Measurements from ENCODE around the gene GHR. TPM values are rescaled to one million over a fixed set of nuclear protein-coding genes. Genes with fewer than 3 reads are reported as not detected.

GHR gene
- total RNA-seq, 1 experiment from 2014 or later, result 0.05 TPM

DNA sequence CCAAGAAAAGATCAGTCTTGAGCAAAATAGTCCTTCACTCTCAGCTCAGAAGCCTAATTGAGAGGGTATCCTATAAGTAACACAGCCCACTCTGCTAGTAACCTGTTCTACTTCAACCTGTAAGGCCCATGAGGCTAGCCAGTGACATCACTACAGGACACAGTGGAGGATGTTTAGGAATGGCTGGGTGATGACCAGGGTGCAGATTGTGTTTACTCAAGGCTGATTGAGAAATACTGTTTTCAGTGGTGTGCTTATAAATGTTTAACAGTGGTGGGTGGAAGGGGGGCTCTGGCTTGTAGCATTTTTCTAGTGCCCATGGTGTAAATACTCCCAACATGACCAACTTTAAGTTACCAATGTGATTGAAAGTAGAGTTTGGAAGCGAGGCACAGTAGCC, 173.6 kb downstream of the GHR start:
- Histone ChIP-seq H3K4me1 (replicated peaks) (no peaks in the 10 kb centered on the region), H3K36me3 (no peaks in the 10 kb centered on the region), H3K9me3 (replicated peaks) (no peaks in the 10 kb centered on the region), H3K4me3 (no peak overlapping the region), H3K27me3 (replicated peaks) (no peaks in the 10 kb centered on the region), H3K27ac (no peak overlapping the region)
- DNase-seq (ENCODE audit: low read depth in 1 of 2, low spot score in 2 of 2), result no peak

DNA sequence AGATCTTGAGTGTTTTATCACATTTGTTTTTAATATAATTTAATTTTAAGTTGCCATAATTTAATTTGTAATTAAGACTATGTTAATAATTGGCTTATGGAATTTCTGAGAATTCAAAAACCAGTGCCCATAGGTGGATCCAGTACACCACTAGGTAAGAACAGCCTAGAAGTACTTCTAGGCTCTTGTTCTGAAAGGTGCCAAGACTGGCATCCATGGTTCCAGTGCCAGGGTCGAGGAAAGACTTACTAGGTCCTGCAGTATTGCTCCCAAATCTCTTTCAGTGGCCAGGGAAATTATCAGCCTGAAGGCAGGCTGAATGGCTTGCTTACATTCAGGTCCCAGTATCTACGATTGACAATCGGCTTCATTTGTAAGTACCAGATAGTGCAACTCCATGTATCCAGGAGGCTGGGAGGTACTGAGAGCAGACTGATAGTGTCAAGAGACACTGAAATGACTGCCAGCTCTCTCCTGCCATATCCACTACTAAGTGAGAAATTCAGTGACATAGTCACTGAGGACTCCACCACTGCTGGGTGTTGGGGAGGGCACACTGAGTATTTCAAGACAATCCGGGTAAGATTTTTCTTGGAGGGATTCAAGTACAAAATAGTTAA, 174.2 kb downstream of the GHR start:
- DNase-seq (ENCODE audit: low read depth in 1 of 2, low spot score in 2 of 2), result no peak
- Histone ChIP-seq H3K9me3 (replicated peaks) (no peaks in the 10 kb centered on the region), H3K27me3 (replicated peaks) (no peaks in the 10 kb centered on the region), H3K27ac (no peak overlapping the region), H3K36me3 (no peaks in the 10 kb centered on the region), H3K4me3 (no peak overlapping the region), H3K4me1 (replicated peaks) (no peaks in the 10 kb centered on the region)

DNA sequence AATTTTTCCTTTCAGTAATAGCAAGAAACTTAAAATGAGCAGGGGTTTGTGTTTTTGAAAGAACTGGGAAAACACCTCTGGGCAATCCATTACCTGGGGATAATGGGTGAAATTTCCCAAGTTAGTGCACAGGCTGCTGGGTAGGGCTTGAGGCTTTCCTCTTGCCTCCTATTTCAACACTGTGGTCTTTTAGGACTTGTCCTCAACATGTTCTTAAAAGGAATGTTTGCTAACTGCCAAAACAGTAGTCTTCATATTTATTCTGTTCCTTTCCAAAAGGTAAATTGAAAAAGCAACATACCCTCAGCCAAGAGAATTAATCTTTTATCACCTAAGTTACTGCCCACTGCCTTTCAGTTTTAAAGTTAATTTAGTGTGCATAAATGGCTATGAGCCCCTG, 175.1 kb downstream of the GHR start:
- H3K27ac ChIP-seq, result no peak overlapping the region
- DNase-seq (ENCODE audit: low read depth in 1 of 2, low spot score in 2 of 2), result no peak

DNA sequence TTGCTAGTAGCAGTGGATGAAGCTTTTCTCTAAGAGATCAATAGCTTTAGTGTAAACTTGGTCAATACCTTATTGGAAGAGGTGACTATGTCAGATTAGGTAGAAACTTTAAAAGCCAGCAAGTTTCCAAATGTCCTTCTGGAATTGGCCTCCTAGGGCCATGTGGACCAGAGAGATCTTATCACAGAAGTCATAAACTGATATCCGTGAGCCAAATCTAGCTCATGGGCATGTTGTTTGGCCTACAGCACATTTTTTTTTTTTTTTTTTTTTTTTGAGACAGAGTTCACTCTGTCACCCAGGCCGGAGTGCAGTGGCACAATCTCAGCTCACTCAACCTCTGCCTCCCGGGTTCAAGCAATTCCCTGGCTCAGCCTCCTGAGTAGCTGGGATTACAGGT, 175.9 kb downstream of the GHR start:
- Histone ChIP-seq H3K27me3 (replicated peaks) (no peaks in the 10 kb centered on the region), H3K27ac (no peak overlapping the region), H3K4me1 (replicated peaks) (no peaks in the 10 kb centered on the region), H3K9me3 (replicated peaks) (no peaks in the 10 kb centered on the region), H3K36me3 (no peaks in the 10 kb centered on the region), H3K4me3 (no peak overlapping the region)
- no peak for DNase-seq (ENCODE audit: low read depth in 1 of 2, low spot score in 2 of 2)

More for the DNA sequence above, 175.1 kb downstream of the GHR start:
- Histone ChIP-seq H3K36me3 (no peaks in the 10 kb centered on the region), H3K4me1 (replicated peaks) (no peaks in the 10 kb centered on the region), H3K27me3 (replicated peaks) (no peaks in the 10 kb centered on the region), H3K4me3 (no peak overlapping the region), H3K9me3 (replicated peaks) (no peaks in the 10 kb centered on the region)

DNA sequence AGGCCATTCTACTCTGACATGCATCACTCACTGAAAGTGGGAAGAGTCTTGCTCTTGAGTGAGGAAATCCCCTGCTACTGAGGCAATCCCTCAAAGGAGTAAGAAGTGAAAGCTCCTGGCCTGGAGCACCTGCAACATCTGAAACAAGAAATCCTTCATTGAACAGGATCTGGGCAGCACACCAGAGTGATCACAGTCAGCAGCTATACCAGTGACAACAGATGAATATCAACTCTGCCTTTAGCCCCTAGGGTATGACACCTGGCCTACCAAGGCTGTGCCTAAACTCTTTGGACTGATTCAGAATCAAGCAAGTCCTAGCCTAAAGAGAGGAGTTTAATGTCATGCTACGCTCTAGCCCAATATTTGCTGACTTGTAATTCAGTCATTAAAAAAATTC, 177.2 kb downstream of the GHR start:
- Histone ChIP-seq H3K36me3 (no peaks in the 10 kb centered on the region), H3K9me3 (replicated peaks) (no peaks in the 10 kb centered on the region), H3K4me3 (no peak overlapping the region), H3K4me1 (replicated peaks) (no peaks in the 10 kb centered on the region), H3K27me3 (replicated peaks) (no peaks in the 10 kb centered on the region), H3K27ac (no peak overlapping the region)
- DNase-seq (ENCODE audit: low read depth in 1 of 2, low spot score in 2 of 2), result no peak

DNA sequence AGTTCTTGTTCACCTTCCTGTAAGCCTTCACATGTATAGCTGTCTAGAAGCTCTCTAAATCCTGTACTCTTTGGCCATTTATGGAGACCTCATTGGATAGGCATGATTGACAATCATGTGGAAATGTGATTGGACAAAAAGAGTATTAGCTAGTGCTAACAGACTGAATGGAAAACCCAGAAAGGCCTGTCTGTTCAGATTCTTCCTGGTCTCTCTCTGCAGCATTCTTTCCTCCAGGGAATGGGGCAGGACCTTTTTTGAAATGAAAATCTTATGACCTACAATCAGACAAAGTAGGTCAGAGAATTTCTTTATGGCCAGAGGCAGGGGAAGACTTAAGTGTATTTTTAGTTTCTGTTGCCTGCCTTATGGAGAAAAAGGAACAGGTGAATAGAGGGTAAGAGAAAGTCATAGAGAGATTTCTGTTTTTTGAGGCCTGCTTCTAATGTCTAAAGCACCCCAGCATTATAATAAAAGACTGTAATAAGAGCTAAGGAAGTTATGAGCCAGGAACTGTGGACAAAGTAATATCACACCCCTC, 181.0 kb downstream of the GHR start:
- no peaks in the 10 kb centered on the region for H3K27me3 ChIP-seq (replicated peaks)
- H3K4me1 ChIP-seq (replicated peaks), result no peaks in the 10 kb centered on the region
- DNase-seq (ENCODE audit: low read depth in 1 of 2, low spot score in 2 of 2), result no peak
- H3K4me3 ChIP-seq, result no peak overlapping the region
- no peak overlapping the region for H3K27ac ChIP-seq
- H3K9me3 ChIP-seq (replicated peaks), result no peaks in the 10 kb centered on the region
- no peaks in the 10 kb centered on the region for H3K36me3 ChIP-seq

DNA sequence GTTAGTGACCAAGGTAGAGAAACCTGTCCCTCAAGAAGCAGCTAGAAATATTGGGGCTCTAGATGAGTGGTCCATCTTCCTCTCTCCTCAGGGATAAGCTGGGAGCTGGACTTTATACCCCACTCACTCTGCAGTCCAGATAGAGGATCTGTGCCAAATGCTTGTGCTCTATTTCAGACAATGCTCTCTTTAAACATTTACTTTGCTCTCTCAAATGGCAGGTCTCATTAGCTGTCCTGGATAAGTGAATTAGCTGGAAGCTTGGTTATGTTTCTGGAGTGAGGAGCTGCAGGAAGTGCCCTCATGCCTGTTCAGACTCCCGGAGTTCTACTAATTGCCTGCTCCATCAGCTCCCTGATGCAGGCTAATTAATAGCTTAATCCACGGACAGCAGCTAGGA, 182.3 kb downstream of the GHR start:
- Histone ChIP-seq H3K4me3 (no peak overlapping the region), H3K4me1 (replicated peaks) (no peaks in the 10 kb centered on the region), H3K27me3 (replicated peaks) (no peaks in the 10 kb centered on the region), H3K9me3 (replicated peaks) (no peaks in the 10 kb centered on the region), H3K27ac (no peak overlapping the region), H3K36me3 (no peaks in the 10 kb centered on the region)
- no peak for DNase-seq (ENCODE audit: low read depth in 1 of 2, low spot score in 2 of 2)

DNA sequence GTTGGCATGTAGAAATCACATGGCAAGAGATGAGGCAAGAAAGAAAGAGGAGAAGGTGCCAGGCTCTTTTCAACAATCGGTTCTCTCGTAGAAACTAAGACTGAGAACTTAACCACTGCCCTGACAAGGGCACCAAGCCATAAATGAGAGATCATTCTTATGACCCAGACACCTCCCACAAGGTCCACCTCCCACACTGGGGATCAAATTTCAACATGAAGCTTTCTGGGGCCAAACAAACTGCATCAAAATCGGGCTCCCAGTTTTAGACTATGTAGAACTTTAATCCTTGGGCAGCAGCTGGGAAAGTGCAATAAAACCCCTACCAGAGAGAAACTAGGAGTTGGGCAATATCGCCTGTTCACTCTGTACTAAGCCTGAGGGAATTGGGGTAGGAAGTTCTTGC, 183.2 kb downstream of the GHR start:
- Histone ChIP-seq H3K36me3 (no peaks in the 10 kb centered on the region), H3K9me3 (replicated peaks) (no peaks in the 10 kb centered on the region), H3K27ac (no peak overlapping the region), H3K4me1 (replicated peaks) (no peaks in the 10 kb centered on the region), H3K4me3 (no peak overlapping the region), H3K27me3 (replicated peaks) (no peaks in the 10 kb centered on the region)
- DNase-seq (ENCODE audit: low read depth in 1 of 2, low spot score in 2 of 2), result no peak

DNA sequence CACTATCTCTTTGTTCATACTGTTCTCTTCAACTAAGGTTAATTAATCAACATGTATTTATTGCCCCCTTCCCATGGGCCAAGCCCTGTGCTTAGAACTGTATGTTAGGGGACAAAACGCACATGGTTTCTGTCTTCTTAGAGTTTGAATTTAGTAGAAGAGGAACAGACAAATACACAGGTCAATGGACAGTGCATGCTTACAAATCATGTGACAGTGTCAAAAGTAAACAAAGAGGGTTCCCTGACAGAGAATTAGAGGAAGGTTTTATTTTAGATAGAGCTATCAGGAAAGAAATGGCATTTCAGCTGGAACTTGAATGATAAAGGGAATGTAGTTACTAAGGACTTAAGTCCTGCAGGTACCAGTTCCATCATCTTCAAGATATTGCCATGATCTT, 188.2 kb downstream of the GHR start:
- no peak overlapping the region for H3K27ac ChIP-seq
- no peaks in the 10 kb centered on the region for H3K36me3 ChIP-seq
- no peak for DNase-seq (ENCODE audit: low read depth in 1 of 2, low spot score in 2 of 2)
- H3K4me3 ChIP-seq, result no peak overlapping the region
- no peaks in the 10 kb centered on the region for H3K9me3 ChIP-seq (replicated peaks)
- no peaks in the 10 kb centered on the region for H3K27me3 ChIP-seq (replicated peaks)
- no peaks in the 10 kb centered on the region for H3K4me1 ChIP-seq (replicated peaks)

DNA sequence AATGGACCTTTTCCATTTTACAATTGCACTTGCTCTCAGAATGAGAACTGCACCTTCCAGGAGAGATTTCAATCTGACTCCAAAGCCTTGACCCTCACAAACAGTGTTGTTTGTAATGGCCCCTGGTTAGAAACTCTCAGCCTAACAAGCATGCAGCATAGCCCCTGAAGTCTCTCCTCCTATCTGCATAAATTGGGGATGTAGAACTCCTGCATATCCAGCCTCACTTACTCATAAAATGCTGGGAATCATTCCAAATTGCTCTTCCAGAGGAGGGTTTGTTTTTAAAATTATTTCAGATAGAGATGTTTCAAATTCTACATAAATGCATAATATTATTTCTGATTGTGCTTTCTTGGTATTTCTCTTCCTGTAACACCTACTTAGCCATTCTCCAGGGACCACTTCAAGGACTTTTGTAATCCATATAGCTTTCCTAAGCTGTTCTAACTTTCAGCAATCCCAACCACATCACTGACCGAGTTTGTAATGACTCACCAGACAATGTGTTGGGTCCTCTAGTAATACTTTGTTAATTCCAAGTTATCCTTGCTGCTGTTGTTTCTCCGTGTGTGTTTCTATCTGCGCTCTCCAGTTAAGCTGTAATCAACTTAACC, 189.6 kb downstream of the GHR start:
- no peak for DNase-seq (ENCODE audit: low read depth in 1 of 2, low spot score in 2 of 2)
- H3K27me3 ChIP-seq (replicated peaks), result no peaks in the 10 kb centered on the region
- H3K9me3 ChIP-seq (replicated peaks), result no peaks in the 10 kb centered on the region
- no peaks in the 10 kb centered on the region for H3K4me1 ChIP-seq (replicated peaks)
- H3K36me3 ChIP-seq, result no peaks in the 10 kb centered on the region
- no peak overlapping the region for H3K27ac ChIP-seq
- no peak overlapping the region for H3K4me3 ChIP-seq

DNA sequence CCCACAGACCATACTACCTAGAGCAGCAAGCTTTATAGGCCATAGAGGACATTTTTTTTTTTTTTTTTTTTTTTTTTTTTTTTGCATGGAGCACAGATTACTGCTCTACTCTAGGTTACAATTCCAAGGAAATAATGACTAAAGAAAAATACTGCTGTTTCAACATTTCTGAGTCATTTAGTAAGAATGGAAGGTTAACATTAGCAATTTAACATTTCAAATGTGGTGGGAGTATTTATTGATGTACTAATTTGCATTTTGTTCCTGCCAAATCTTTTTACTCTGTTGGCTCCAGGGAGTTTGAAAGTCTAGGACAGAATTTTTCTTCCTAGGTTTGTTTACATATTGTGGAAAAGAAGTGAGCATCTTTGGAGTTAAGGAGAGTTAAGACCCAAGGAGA, 191.3 kb downstream of the GHR start:
- DNase-seq (ENCODE audit: low read depth in 1 of 2, low spot score in 2 of 2), result no peak
- Histone ChIP-seq H3K4me3 (no peak overlapping the region), H3K36me3 (no peaks in the 10 kb centered on the region), H3K27me3 (replicated peaks) (no peaks in the 10 kb centered on the region), H3K9me3 (replicated peaks) (no peaks in the 10 kb centered on the region), H3K4me1 (replicated peaks) (no peaks in the 10 kb centered on the region), H3K27ac (no peak overlapping the region)

DNA sequence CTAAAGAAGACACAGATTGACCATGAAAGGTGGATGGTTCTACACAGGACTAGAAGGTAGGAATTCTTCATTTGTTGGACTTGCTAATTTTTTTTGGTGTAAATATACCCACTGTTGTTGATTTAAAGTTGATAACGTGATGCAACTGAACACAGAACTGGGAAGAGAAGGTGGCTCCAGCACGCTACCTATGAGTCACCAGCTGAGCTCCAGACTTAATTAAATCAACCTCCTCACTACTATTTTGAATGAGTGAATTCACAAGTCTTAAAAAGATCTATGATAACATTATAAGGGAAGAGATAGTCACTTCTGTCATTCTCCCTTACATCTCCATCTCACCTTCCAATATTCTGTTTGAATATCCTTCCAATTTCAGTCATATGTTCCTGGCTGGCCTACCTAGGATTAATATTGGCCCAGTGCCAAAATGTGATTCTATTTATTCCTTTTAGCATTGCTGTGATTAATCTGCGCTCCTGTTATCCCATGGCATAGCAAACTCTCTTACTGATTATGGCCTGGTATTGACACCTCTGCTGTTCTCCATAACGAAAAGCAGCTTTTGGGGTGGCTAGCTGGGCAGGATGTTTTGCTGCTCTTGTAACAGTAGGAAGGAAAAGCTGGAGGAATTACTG, 197.5 kb downstream of the GHR start:
- no peaks in the 10 kb centered on the region for H3K9me3 ChIP-seq (replicated peaks)
- H3K27ac ChIP-seq, result no peak overlapping the region
- H3K4me3 ChIP-seq, result no peak overlapping the region
- H3K27me3 ChIP-seq (replicated peaks), result no peaks in the 10 kb centered on the region
- no peaks in the 10 kb centered on the region for H3K4me1 ChIP-seq (replicated peaks)
- DNase-seq (ENCODE audit: low read depth in 1 of 2, low spot score in 2 of 2), result no peak
- no peaks in the 10 kb centered on the region for H3K36me3 ChIP-seq

DNA sequence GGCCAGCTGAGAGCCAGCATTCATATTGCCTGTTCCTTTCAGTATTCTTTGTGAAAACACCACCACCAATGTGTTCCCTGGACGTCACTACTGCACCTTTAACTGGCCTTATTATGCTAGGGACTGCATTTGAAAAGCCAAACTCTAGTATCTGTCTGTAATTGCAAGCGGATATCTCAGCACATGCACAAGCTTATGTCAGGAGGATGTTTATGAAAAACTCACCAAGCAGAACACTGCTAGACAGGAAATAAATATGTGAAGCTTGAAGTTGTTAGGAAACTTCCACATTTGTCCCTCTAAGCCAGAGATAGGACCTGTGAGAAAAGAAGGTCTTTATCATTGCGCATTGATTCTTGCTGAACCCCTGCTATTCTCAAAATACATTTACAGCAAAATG, 198.0 kb downstream of the GHR start:
- Histone ChIP-seq H3K27me3 (replicated peaks) (no peaks in the 10 kb centered on the region), H3K27ac (no peak overlapping the region), H3K4me3 (no peak overlapping the region), H3K4me1 (replicated peaks) (no peaks in the 10 kb centered on the region), H3K36me3 (no peaks in the 10 kb centered on the region), H3K9me3 (replicated peaks) (no peaks in the 10 kb centered on the region)
- no peak for DNase-seq (ENCODE audit: low read depth in 1 of 2, low spot score in 2 of 2)

DNA sequence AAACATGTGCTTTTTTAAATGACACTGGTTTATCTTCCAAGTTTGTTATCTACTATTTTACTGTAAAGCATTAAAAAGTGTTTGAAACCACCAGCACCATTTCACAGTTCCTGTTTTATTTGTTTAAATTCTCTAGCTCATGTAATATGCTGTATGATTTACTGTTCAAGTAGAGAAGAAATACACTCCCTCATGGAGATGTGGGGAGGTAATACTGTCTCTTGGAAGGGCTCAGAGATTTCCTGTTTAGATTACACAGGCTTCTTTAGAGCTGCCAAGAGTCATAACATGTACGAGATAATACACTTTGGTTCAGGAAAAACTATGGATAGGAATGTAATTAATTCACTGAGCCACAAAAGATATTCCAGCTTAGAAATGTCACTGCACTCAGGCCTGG, 198.4 kb downstream of the GHR start:
- H3K27me3 ChIP-seq (replicated peaks), result no peaks in the 10 kb centered on the region
- no peak overlapping the region for H3K4me3 ChIP-seq
- DNase-seq (ENCODE audit: low read depth in 1 of 2, low spot score in 2 of 2), result no peak
- no peaks in the 10 kb centered on the region for H3K4me1 ChIP-seq (replicated peaks)
- no peaks in the 10 kb centered on the region for H3K36me3 ChIP-seq
- H3K27ac ChIP-seq, result no peak overlapping the region
- H3K9me3 ChIP-seq (replicated peaks), result no peaks in the 10 kb centered on the region
